ENCODE data around the gene TOPAZ1.
A peak's percentile ranks its signal among the peaks of the same experiment; 100 is the strongest.

Gene TOPAZ1

GRCh38 chr3:44241706-44242105, at the start of gene TOPAZ1:
TSS of gene TOPAZ1 (plus strand) at chr3:44241886. CDS start at chr3:44242054, 168 bp downstream.
- TF ChIP-seq CTCF (IDR thresholded peaks at IDR 0.05; ENCODE audit: insufficient read depth, low read length, poor library complexity, severe bottlenecking), result no peak
- no peak for TF ChIP-seq EZH2phosphoT487 (conservative IDR thresholded peaks at IDR 0.05; ENCODE audit: low read length)
- Histone ChIP-seq H3K27me3 (ENCODE audit: low read length) (no peaks in the 10 kb centered on the region), H3K79me2 (ENCODE audit: insufficient read depth, low read length) (no peaks in the 10 kb centered on the region), H4K20me1 (ENCODE audit: low read depth, low read length) (no peaks in the 10 kb centered on the region), H3K4me2 (ENCODE audit: low read depth, low read length, poor library complexity, severe bottlenecking) (no peak within 1 kb of the TSS), H2AFZ (ENCODE audit: low read depth, low read length, severe bottlenecking) (no peak within 1 kb of the TSS), H3K36me3 (ENCODE audit: low read length) (no peaks in the 10 kb centered on the region), H3K27ac (ENCODE audit: low read depth, low read length) (no peak within 1 kb of the TSS), H3K9me2 (replicated peaks; ENCODE audit: insufficient read depth, low read length) (no peaks in the 10 kb centered on the region), H3K9ac (ENCODE audit: low read length) (no peak within 1 kb of the TSS), H3K9me3 (ENCODE audit: insufficient read depth, low read length) (no peaks in the 10 kb centered on the region), H3F3A (ENCODE audit: insufficient read depth) (no peaks in the 10 kb centered on the region), H3K4me3 (ENCODE audit: insufficient read depth, low read length, poor library complexity, severe bottlenecking) (no peak within 1 kb of the TSS)

GRCh38 chr3:44198284-44199269, 43.1 kb upstream of the TOPAZ1 start:
- Histone ChIP-seq H3K79me2 (ENCODE audit: insufficient read depth, low read length) (no peaks in the 10 kb centered on the region), H3K27ac (ENCODE audit: low read depth, low read length) (no peak overlapping the region), H3K4me3 (ENCODE audit: insufficient read depth, low read length, poor library complexity, severe bottlenecking) (no peak overlapping the region), H3K9ac (ENCODE audit: low read length) (no peak overlapping the region), H3K9me3 (ENCODE audit: insufficient read depth, low read length) (no peaks in the 10 kb centered on the region), H3F3A (ENCODE audit: insufficient read depth) (no peaks in the 10 kb centered on the region), H2AFZ (ENCODE audit: low read depth, low read length, severe bottlenecking) (no peak overlapping the region), H3K9me2 (replicated peaks; ENCODE audit: insufficient read depth, low read length) (no peaks in the 10 kb centered on the region), H3K36me3 (ENCODE audit: low read length) (no peaks in the 10 kb centered on the region), H3K27me3 (ENCODE audit: low read length) (no peaks in the 10 kb centered on the region), H4K20me1 (ENCODE audit: low read depth, low read length) (no peaks in the 10 kb centered on the region), H3K4me2 (ENCODE audit: low read depth, low read length, poor library complexity, severe bottlenecking) (no peak overlapping the region)
- TF ChIP-seq CTCF (IDR thresholded peaks at IDR 0.05; ENCODE audit: insufficient read depth, low read length, poor library complexity, severe bottlenecking) (peak; percentile 67), EZH2phosphoT487 (conservative IDR thresholded peaks at IDR 0.05; ENCODE audit: low read length) (no peak)

- Histone ChIP-seq H2AFZ (ENCODE audit: low read depth, low read length, severe bottlenecking) (no peak overlapping the region), H4K20me1 (ENCODE audit: low read depth, low read length) (no peaks in the 10 kb centered on the region), H3K9ac (ENCODE audit: low read length) (no peak overlapping the region), H3K79me2 (ENCODE audit: insufficient read depth, low read length) (no peaks in the 10 kb centered on the region), H3K9me2 (replicated peaks; ENCODE audit: insufficient read depth, low read length) (no peaks in the 10 kb centered on the region), H3K4me2 (ENCODE audit: low read depth, low read length, poor library complexity, severe bottlenecking) (no peak overlapping the region), H3K9me3 (ENCODE audit: insufficient read depth, low read length) (no peaks in the 10 kb centered on the region), H3K27ac (ENCODE audit: low read depth, low read length) (no peak overlapping the region), H3K4me3 (ENCODE audit: insufficient read depth, low read length, poor library complexity, severe bottlenecking) (no peak overlapping the region), H3K27me3 (ENCODE audit: low read length) (no peaks in the 10 kb centered on the region), H3K36me3 (ENCODE audit: low read length) (no peaks in the 10 kb centered on the region), H3F3A (ENCODE audit: insufficient read depth) (no peaks in the 10 kb centered on the region)
- TF ChIP-seq CTCF (IDR thresholded peaks at IDR 0.05; ENCODE audit: insufficient read depth, low read length, poor library complexity, severe bottlenecking) (no peak), EZH2phosphoT487 (conservative IDR thresholded peaks at IDR 0.05; ENCODE audit: low read length) (no peak)
Observed at GRCh38 chr3:44206261-44206660, 35.4 kb upstream of the TOPAZ1 start.

Data from SU-DHL-6 (cell line).